UCSD-AML1 (cell line): Measurements from ENCODE around the gene CCDC9.
"Not testable (repeated sequence)": the region's sequence is repeated elsewhere in the genome, so short reads cannot be mapped to it uniquely, and the experiment has no call there.

Experiments
- DNase-seq: peaks from one replicate; lab custom pipeline; 2025; ENCODE audit not compliant: unreplicated experiment; lab: John Stamatoyannopoulos, UW

CCDC9 gene

DNA sequence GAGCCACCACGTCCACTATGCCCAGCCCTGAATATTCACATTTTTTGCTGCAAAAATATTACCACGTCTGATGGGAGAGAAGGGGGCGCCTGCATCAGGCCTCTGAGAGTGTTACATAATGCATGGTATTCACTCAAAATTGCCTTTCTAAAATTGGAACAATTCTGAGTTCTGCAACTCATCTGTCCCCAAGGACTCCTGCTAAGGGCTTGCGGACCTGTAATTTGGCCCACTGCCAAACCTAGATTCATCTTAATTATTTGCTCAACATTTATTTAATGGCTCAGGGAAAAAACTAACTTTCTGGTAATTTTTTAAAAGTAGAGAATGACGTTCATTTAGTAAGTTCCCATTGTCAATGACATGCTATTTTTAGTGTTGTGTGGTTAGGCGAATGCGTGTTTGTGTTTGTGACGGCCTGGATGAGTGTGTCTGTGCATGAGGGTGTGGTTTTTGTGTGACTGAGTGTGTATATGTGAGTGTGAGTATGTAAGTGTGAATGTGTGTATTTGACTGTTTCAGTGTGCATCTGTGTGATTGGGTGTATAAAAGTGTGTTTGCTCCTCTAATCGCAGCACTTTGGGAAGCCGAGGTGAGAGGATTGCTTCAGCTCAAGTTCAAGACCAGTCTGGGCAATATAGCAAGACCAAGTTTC lies 27.2 kb downstream of the CCDC9 start:
- no peak for DNase-seq

GRCh38 chr19:47284324-47284899 lies 28.1 kb downstream of the CCDC9 start:
- DNase-seq, result no peak

DNA sequence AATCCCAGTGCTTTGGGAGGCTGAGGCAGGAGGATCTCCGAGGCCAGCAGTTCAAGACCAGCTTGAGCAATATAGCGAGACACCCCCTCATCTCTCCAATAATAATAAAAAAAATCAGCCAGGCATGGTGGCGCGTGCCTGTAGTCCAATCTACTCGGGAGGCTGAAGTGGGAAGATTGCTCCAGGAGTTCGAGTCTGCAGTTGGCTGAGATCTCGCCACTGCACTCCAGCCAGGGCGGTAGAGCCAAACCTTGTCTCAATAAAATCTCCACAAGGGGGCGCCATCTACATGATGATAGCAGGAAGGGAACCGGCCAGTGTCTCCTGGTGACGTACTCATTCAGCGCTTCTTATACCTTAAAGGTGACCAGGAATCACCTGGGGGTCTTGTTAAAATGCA lies 39.7 kb downstream of the CCDC9 start:
- DNase-seq, result peak; percentile 58

DNA sequence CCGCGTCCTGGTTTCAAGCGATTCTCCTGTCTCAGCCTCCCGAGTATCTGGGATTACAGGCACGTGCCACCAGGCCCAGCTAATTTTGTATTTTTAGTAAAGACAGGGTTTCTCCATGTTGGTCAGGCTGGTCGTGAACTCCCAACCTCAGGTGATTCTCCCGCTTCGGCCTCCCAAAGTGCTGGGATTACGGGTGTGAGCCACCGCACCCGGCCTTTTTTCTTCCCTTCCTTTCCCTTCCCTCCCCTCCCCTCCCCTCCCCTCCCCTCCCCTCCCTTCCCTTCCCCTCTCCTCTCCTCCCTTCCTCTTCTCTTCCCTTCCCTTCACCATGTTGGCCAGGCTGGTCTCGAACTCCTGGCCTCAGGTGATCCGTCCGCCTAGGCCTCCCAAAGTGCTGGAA lies 44.5 kb downstream of the CCDC9 start:
- DNase-seq, result not testable (repeated sequence)

GRCh38 chr19:47302249-47302648 lies 45.9 kb downstream of the CCDC9 start:
- no peak for DNase-seq

GRCh38 chr19:47303966-47304365 lies 47.6 kb downstream of the CCDC9 start:
- DNase-seq, result no peak

- DNase-seq, result peak; percentile 41
Measured at GRCh38 chr19:47305309-47305751, 49.0 kb downstream of the CCDC9 start.

DNA sequence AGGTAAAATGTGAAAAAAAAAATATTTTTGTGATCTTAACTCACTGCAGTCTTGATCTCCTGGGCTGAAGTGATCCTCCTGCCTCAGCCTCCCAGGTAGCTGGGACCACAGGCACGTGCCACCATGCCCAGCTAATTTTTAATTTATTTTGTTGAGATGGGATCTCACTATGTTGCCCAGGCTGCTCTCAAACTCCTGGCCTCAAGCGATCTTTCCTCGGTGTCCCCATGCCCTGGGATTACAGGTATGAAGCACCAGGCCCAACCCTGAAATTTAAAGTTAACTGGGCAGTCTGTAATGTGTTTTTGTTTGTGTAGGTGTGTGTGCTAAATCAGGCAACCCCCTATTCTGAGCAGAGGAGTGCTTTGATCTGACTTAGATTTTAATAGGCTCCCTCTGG lies 50.0 kb downstream of the CCDC9 start:
- no peak for DNase-seq

DNA sequence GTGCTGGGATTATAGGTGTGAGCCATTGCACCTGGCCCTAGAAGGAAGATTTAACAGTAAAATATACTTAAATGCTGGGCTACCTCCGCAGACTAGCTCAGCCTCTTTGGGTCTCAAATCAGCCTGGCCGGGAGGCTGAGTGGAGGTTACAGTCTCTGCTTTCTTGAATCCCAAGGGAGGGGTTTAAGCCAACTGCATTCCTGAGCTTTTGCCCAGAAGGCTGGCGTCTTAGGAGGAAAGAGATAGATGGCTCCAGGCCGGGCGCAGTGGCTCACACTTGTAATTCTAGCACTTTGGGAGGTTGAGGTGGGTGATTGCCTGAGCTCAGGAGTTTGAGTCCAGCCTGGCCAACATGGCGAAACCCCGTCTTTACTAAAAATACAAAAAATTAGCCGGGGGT lies 52.7 kb downstream of the CCDC9 start:
- no peak for DNase-seq

DNA sequence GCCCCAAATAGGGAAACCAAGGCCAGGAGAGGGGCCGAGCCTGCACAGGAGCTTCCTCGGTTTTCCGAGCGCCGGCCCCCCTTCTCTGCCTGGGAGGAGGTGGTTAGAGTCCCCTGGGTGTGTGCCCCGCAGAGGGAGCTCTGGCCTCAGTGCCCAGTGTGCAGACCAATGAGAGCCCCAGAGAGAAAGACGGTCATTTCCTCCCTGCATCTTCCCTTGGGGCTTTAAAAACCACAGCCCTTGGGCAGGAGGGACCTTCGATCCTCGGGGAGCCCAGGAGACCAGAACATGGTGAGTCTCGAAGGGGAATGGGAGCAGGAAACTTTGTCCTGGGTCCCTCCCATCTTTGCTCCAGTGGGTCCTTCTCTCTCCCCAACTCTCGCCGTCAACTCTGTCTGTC lies 53.3 kb downstream of the CCDC9 start, which contains the start of gene C5AR1:
TSS of gene C5AR1 (plus strand) at position 254 of the 400 bp plus-strand sequence. CDS start at position 289, 35 bp downstream.
- DNase-seq, result peak; percentile 28

DNA sequence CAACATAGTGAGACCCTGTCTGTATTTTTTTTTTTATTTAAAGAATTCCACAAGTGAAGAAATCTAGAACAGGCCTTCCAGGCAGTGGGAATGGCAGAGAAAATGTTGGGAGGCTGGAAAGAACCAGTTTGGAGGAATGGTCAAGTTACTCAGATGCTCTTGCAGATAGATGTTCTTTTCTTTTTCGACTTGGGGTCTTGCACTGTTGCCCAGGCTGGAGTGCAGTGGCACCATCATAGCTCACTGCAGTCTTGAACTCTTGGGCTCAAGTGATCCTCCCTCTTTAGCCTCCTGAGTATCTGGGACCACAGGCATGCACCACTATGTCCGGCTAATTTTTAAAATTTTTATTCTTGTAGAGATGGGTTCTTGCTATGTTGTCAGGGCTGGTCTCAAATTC lies 54.0 kb downstream of the CCDC9 start:
- no peak for DNase-seq

- DNase-seq, result no peak
Measured at GRCh38 chr19:47310819-47311218, 54.5 kb downstream of the CCDC9 start.

GRCh38 chr19:47312366-47313006 lies 56.2 kb downstream of the CCDC9 start:
- DNase-seq, result no peak

- no peak for DNase-seq
Measured at GRCh38 chr19:47313754-47314295, 57.5 kb downstream of the CCDC9 start.

DNA sequence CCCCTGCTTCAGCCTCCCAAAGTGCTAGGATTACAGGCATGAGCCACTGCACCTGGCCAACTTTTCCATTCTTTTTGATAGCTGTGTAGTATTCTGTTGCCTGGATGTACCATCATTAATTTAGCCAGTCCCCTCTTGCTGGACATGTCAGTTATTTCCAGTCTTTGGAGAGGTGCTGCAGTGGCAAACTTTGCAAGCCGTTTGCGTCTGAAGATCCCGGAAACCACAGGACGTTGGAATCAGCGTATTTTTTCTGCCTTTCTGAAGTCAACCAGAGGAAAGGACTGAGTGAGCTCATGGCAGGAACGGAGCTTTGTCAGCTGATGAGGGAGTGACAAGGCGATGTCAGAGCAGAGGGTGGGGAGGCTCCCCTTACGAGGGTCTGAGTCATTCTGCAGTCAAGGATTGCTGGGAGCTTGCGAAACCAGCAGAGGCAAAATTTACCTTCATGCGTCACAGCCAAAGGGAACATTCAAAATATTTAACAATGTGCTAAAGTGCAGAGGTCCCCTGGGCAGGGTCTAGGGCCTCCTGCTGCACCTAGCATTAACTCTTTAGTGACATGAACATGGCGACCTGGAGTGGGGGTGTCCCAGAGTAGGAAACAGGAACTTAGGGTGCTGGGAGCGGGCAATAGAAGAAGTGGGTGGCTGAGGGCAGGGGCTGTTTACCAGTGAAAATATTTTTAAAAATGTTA lies 58.9 kb downstream of the CCDC9 start:
- peak; percentile 67 for DNase-seq

DNA sequence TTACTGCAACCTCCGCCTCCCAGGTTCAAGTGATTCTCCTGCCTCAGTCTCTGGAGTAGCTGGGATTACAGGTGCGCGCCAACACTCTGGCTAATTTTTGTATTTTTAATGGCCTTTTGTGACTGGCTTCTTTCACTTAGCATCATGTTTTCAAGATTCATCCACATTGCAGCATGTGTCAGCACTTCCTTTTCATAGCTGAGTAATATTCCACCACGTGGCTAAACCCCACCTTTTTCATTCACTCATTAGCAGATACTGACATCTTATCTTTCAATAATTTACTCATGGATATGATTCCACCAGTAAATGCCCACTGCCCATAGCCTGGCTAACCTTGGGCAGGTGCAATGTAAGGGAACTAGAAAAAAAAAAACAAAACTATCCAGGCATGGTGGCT lies 60.2 kb downstream of the CCDC9 start:
- no peak for DNase-seq

- DNase-seq, result no peak
Measured at GRCh38 chr19:47319923-47320871, 63.9 kb downstream of the CCDC9 start.
